ENCODE data around the gene EIF2D.

Gene EIF2D

DNA sequence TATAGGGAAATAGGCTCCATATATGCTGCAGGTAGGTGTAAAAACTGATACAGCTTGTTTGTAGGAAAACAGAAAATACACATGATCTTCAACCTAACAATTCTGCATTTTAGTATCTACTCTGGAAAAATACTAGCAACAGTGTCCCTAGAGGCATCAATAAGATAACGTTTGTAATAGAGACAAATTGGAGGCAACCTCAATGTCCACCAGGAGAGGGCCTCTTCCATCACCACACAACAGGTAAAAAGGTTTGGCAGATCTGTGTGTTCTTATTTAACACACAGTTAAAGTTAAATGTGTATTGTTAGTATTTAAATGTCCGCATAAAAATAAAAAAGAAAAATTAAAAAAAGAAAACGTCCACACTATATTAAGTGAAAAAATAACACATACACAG lies 5.4 kb downstream of the EIF2D start:
- H3K27me3 ChIP-seq (ENCODE audit: control insufficient read depth, insufficient read depth, low read length, poor library complexity, severe bottlenecking), result no peaks in the 10 kb centered on the region
- H3K4me1 ChIP-seq (ENCODE audit: control insufficient read depth, insufficient read depth, low read length), result peaks cover 8% of the 10 kb centered on the region
- H3K9me3 ChIP-seq (ENCODE audit: control insufficient read depth, low read length), result no peaks in the 10 kb centered on the region
- 50 to 63% methylated on average over 1 of the region's 3 CpGs for WGBS, 2 experiments
- H3K4me3 ChIP-seq (ENCODE audit: insufficient read depth, low read depth, low read length), result no peak overlapping the region
- no peak overlapping the region for H3K27ac ChIP-seq (ENCODE audit: insufficient read depth, low read depth, low read length, poor library complexity, severe bottlenecking)
- H3K36me3 ChIP-seq (ENCODE audit: control insufficient read depth, insufficient read depth, low read length), result peaks cover 8% of the 10 kb centered on the region

DNA sequence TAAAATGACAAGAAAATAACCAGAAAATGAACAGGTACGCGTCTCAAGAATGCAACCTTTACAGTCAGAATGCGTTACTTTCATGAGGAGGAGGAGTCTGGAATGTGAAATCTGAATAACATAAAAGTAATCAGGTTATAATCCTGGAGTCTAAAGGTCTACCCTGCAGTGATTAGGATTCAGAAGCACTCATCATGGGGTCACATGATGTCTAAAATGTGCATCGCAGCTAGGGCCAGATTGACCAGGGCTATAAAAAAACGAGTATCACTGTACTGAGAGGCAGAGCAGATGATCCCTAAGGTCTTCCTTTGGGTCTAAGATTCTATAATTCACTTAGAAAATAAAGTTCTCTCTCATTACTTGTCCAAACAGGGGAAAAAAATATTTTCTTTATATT lies 7.4 kb downstream of the EIF2D start:
- 97 to 100% methylated on average over 5 of the region's 5 CpGs for WGBS, 2 experiments
- Histone ChIP-seq H3K36me3 (ENCODE audit: control insufficient read depth, insufficient read depth, low read length) (peaks cover 5% of the 10 kb centered on the region), H3K4me3 (ENCODE audit: insufficient read depth, low read depth, low read length) (no peak overlapping the region), H3K27ac (ENCODE audit: insufficient read depth, low read depth, low read length, poor library complexity, severe bottlenecking) (no peak overlapping the region), H3K9me3 (ENCODE audit: control insufficient read depth, low read length) (no peaks in the 10 kb centered on the region), H3K27me3 (ENCODE audit: control insufficient read depth, insufficient read depth, low read length, poor library complexity, severe bottlenecking) (no peaks in the 10 kb centered on the region), H3K4me1 (ENCODE audit: control insufficient read depth, insufficient read depth, low read length) (no peaks in the 10 kb centered on the region)

- H3K36me3 ChIP-seq (ENCODE audit: control insufficient read depth, insufficient read depth, low read length), result peaks cover 18% of the 10 kb centered on the region
Measured at GRCh38 chr1:206600527-206600926, 11.7 kb downstream of the EIF2D start.

DNA sequence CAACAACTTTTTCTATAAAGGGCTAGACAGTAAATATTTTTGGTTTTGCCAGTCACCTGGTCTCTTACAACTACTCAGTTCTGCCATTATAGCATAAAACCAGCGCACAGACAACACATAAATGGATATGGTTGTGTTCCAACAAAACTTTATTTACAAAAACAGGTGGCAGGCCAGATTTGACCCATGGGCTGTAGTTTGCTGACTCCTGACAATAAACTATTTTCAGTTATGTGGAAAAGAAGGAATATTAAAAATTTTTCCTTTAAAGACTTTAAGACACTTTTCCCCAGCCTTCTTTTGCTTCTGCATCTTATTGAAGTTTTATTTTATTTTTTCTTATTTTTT lies 16.0 kb downstream of the EIF2D start:
- Histone ChIP-seq H3K27ac (ENCODE audit: insufficient read depth, low read depth, low read length, poor library complexity, severe bottlenecking) (no peak overlapping the region), H3K27me3 (ENCODE audit: control insufficient read depth, insufficient read depth, low read length, poor library complexity, severe bottlenecking) (no peaks in the 10 kb centered on the region), H3K9me3 (ENCODE audit: control insufficient read depth, low read length) (no peaks in the 10 kb centered on the region), H3K36me3 (ENCODE audit: control insufficient read depth, insufficient read depth, low read length) (peaks cover 30% of the 10 kb centered on the region), H3K4me1 (ENCODE audit: control insufficient read depth, insufficient read depth, low read length) (no peaks in the 10 kb centered on the region), H3K4me3 (ENCODE audit: insufficient read depth, low read depth, low read length) (no peak overlapping the region)
- 92 to 100% methylated on average over 1 of the region's 1 CpG for WGBS, 2 experiments

More at GRCh38 chr1:206600527-206600926, 11.7 kb downstream of the EIF2D start:
- H3K27ac ChIP-seq (ENCODE audit: insufficient read depth, low read depth, low read length, poor library complexity, severe bottlenecking), result no peak overlapping the region
- no peaks in the 10 kb centered on the region for H3K27me3 ChIP-seq (ENCODE audit: control insufficient read depth, insufficient read depth, low read length, poor library complexity, severe bottlenecking)
- WGBS, 2 experiments, result 86 to 97% methylated on average over 3 of the region's 3 CpGs
- H3K4me1 ChIP-seq (ENCODE audit: control insufficient read depth, insufficient read depth, low read length), result no peaks in the 10 kb centered on the region
- H3K4me3 ChIP-seq (ENCODE audit: insufficient read depth, low read depth, low read length), result no peak overlapping the region
- H3K9me3 ChIP-seq (ENCODE audit: control insufficient read depth, low read length), result no peaks in the 10 kb centered on the region

DNA sequence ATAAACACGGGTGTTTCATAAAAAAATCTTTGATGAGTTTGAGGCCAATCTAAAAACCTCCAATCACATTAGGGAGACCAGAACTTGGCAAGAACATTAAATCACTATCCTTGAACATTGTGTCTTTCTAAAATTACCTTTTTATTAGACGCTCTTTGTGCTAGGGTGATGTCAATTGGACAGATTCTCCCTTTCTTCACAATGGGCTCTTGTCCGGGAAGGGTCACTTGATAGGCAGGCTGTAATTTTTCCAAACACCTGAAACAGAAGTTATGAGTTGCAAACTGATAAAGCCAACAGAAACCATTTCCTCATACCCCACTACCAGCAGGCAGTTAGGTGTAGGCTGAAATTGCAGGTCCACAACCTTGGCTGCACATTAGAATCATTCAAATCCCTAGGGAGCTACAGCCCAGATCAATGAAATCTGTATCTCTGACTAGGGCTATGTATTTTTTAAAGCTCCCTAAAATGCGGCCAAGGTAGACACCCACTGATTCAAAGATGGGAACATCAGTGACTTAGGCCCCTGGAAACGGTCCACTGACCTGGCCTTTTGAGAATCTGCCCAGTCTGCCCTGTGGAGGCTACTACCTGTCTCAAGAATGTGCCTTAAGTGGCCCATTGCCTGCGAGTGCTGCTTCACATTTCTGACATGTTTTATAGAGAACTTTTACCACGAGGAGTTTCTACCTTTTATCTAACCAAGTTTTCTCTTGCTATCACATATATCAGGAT lies 16.5 kb downstream of the EIF2D start:
- 94 to 96% methylated on average over 7 of the region's 7 CpGs for WGBS, 2 experiments

DNA sequence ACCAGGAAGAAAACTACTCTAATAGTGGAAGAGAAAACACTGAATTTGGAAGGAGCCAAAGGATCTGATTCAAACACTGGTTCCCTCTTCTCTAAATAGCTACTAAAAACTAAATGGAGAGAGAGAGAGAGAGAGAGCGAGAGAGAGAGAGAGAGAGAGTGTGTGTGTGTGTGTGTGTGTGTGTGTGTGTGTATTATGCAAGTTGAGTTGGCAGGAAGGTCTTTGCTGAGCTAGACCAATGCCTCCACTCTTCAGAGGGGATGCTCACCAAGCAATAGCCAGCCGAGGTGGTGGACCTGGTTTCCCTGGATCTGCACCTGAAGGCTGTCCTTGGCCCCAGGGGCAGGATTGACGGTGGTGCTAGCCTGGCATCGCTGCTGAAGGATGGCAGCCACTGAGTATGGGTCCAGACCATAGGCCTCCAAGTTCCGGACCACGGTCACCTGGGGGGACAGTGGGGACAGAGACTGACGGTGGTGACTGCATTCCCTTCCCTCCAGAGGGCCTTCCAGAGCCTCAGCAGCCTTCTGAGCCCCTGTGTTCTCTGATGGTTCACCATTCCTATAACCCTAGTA lies 18.8 kb downstream of the EIF2D start:
- Histone ChIP-seq H3K27me3 (ENCODE audit: control insufficient read depth, insufficient read depth, low read length, poor library complexity, severe bottlenecking) (no peaks in the 10 kb centered on the region), H3K9me3 (ENCODE audit: control insufficient read depth, low read length) (no peaks in the 10 kb centered on the region), H3K4me3 (ENCODE audit: insufficient read depth, low read depth, low read length) (no peak overlapping the region), H3K4me1 (ENCODE audit: control insufficient read depth, insufficient read depth, low read length) (no peaks in the 10 kb centered on the region), H3K27ac (ENCODE audit: insufficient read depth, low read depth, low read length, poor library complexity, severe bottlenecking) (no peak overlapping the region), H3K36me3 (ENCODE audit: control insufficient read depth, insufficient read depth, low read length) (peaks cover 17% of the 10 kb centered on the region)
- WGBS, 2 experiments, result 93 to 95% methylated on average over 7 of the region's 7 CpGs

More for the DNA sequence above, 16.5 kb downstream of the EIF2D start:
- Histone ChIP-seq H3K36me3 (ENCODE audit: control insufficient read depth, insufficient read depth, low read length) (peaks cover 30% of the 10 kb centered on the region), H3K27ac (ENCODE audit: insufficient read depth, low read depth, low read length, poor library complexity, severe bottlenecking) (no peak overlapping the region), H3K4me3 (ENCODE audit: insufficient read depth, low read depth, low read length) (no peak overlapping the region), H3K27me3 (ENCODE audit: control insufficient read depth, insufficient read depth, low read length, poor library complexity, severe bottlenecking) (no peaks in the 10 kb centered on the region), H3K9me3 (ENCODE audit: control insufficient read depth, low read length) (no peaks in the 10 kb centered on the region), H3K4me1 (ENCODE audit: control insufficient read depth, insufficient read depth, low read length) (no peaks in the 10 kb centered on the region)

GRCh38 chr1:206591696-206592095 lies 20.6 kb downstream of the EIF2D start:
- peaks cover 17% of the 10 kb centered on the region for H3K36me3 ChIP-seq (ENCODE audit: control insufficient read depth, insufficient read depth, low read length)

GRCh38 chr1:206591226-206591625 lies 21.0 kb downstream of the EIF2D start:
- Histone ChIP-seq H3K27me3 (ENCODE audit: control insufficient read depth, insufficient read depth, low read length, poor library complexity, severe bottlenecking) (no peaks in the 10 kb centered on the region), H3K9me3 (ENCODE audit: control insufficient read depth, low read length) (no peaks in the 10 kb centered on the region), H3K4me3 (ENCODE audit: insufficient read depth, low read depth, low read length) (no peak overlapping the region), H3K27ac (ENCODE audit: insufficient read depth, low read depth, low read length, poor library complexity, severe bottlenecking) (no peak overlapping the region), H3K36me3 (ENCODE audit: control insufficient read depth, insufficient read depth, low read length) (peaks cover 17% of the 10 kb centered on the region), H3K4me1 (ENCODE audit: control insufficient read depth, insufficient read depth, low read length) (no peaks in the 10 kb centered on the region)
- 93 to 97% methylated on average over 5 of the region's 5 CpGs for WGBS, 2 experiments

More at GRCh38 chr1:206591696-206592095, 20.6 kb downstream of the EIF2D start:
- H3K4me1 ChIP-seq (ENCODE audit: control insufficient read depth, insufficient read depth, low read length), result no peaks in the 10 kb centered on the region
- no peak overlapping the region for H3K4me3 ChIP-seq (ENCODE audit: insufficient read depth, low read depth, low read length)
- no peak overlapping the region for H3K27ac ChIP-seq (ENCODE audit: insufficient read depth, low read depth, low read length, poor library complexity, severe bottlenecking)
- WGBS, 2 experiments, result 94 to 95% methylated on average over 9 of the region's 9 CpGs
- H3K9me3 ChIP-seq (ENCODE audit: control insufficient read depth, low read length), result no peaks in the 10 kb centered on the region
- no peaks in the 10 kb centered on the region for H3K27me3 ChIP-seq (ENCODE audit: control insufficient read depth, insufficient read depth, low read length, poor library complexity, severe bottlenecking)

DNA sequence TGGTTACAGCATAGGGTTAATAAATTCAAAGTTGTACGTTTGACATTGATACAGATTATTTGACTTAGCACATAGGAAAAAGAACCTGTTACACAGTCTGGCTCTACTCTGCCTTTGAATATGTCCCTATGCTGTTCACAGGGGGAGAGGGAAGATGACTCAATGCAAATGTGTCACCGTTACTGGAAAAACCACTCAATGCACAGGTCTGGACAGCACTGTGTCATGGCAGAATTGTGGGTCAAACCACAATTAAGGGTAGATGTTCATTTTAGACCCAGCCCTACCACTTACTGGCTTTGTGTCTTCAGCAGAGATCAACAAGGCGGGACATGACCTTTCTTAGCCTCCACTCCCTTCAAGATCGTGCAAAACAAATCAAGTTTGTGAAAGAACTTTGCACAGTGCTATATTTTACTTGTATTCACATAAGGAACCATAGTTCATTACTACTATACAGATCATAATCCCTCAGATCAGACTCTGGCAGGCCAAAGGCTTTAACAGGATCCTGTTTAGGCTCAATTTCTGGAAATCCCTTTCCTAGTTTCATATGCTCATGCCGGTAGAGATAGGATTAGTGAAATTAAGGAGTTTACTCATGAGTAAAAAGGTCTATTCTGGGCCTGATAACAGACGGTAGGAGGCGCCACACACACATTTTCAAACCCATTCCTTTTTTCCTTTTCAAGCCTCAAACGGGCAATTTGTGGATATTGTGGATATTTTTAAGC lies 22.1 kb downstream of the EIF2D start:
- Histone ChIP-seq H3K27me3 (ENCODE audit: control insufficient read depth, insufficient read depth, low read length, poor library complexity, severe bottlenecking) (no peaks in the 10 kb centered on the region), H3K9me3 (ENCODE audit: control insufficient read depth, low read length) (no peaks in the 10 kb centered on the region), H3K27ac (ENCODE audit: insufficient read depth, low read depth, low read length, poor library complexity, severe bottlenecking) (no peak overlapping the region), H3K4me1 (ENCODE audit: control insufficient read depth, insufficient read depth, low read length) (no peaks in the 10 kb centered on the region), H3K4me3 (ENCODE audit: insufficient read depth, low read depth, low read length) (no peak overlapping the region), H3K36me3 (ENCODE audit: control insufficient read depth, insufficient read depth, low read length) (peaks cover 12% of the 10 kb centered on the region)
- WGBS, 2 experiments, result 88 to 93% methylated on average over 5 to 6 of the region's 8 CpGs

DNA sequence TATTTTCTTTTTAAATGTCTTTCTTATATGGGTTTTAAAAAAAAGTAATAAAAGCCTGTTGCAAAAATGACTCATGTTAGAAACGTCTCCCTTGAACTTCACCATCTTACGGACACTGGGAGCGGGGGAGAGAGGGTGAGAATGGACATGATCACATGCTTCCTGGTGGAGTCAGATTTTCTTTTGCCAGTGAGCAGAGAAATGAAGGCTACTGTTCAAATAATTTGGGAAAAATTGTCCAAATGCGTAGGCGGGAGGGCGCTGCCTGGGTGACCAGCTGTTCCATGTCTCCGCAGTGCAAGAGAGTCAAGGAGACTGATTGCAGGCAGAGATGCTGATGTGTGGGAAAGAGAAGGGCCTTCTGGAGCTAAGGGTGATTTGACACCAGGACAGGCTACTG lies 23.1 kb downstream of the EIF2D start:
- H3K4me1 ChIP-seq (ENCODE audit: control insufficient read depth, insufficient read depth, low read length), result no peaks in the 10 kb centered on the region
- no peak overlapping the region for H3K4me3 ChIP-seq (ENCODE audit: insufficient read depth, low read depth, low read length)
- H3K27me3 ChIP-seq (ENCODE audit: control insufficient read depth, insufficient read depth, low read length, poor library complexity, severe bottlenecking), result no peaks in the 10 kb centered on the region
- H3K9me3 ChIP-seq (ENCODE audit: control insufficient read depth, low read length), result no peaks in the 10 kb centered on the region
- 94 to 96% methylated on average over 7 of the region's 7 CpGs for WGBS, 2 experiments
- H3K36me3 ChIP-seq (ENCODE audit: control insufficient read depth, insufficient read depth, low read length), result peaks cover 7% of the 10 kb centered on the region
- H3K27ac ChIP-seq (ENCODE audit: insufficient read depth, low read depth, low read length, poor library complexity, severe bottlenecking), result no peak overlapping the region
